ENCODE measurements around the gene BBS9.

Gene BBS9

GRCh38 chr7:33395340-33395739 lies 266.0 kb downstream of the BBS9 start:
- no peak overlapping the region for H3K4me3 Mint-ChIP-seq
- no peaks in the 10 kb centered on the region for H3K9me3 Mint-ChIP-seq
- no peaks in the 10 kb centered on the region for H3K4me1 Mint-ChIP-seq
- H3K27me3 Mint-ChIP-seq, result no peaks in the 10 kb centered on the region
- H3K27ac Mint-ChIP-seq, result no peak overlapping the region
- peaks cover 21% of the 10 kb centered on the region for H3K36me3 Mint-ChIP-seq

- peaks cover 17% of the 10 kb centered on the region for H3K36me3 Mint-ChIP-seq
- H3K27ac Mint-ChIP-seq, result no peak overlapping the region
- no peaks in the 10 kb centered on the region for H3K4me1 Mint-ChIP-seq
- no peak overlapping the region for H3K4me3 Mint-ChIP-seq
- no peaks in the 10 kb centered on the region for H3K27me3 Mint-ChIP-seq
- H3K9me3 Mint-ChIP-seq, result peaks cover 6% of the 10 kb centered on the region
Measured at GRCh38 chr7:33399528-33400213, 270.3 kb downstream of the BBS9 start.

GRCh38 chr7:33400214-33400538 lies 270.8 kb downstream of the BBS9 start:
- no peak overlapping the region for H3K4me3 Mint-ChIP-seq
- H3K27ac Mint-ChIP-seq, result no peak overlapping the region
- no peaks in the 10 kb centered on the region for H3K27me3 Mint-ChIP-seq
- H3K36me3 Mint-ChIP-seq, result peaks cover 17% of the 10 kb centered on the region
- peaks cover 6% of the 10 kb centered on the region for H3K9me3 Mint-ChIP-seq
- H3K4me1 Mint-ChIP-seq, result no peaks in the 10 kb centered on the region

- Mint-ChIP-seq H3K9me3 (peaks cover 9% of the 10 kb centered on the region), H3K4me3 (no peak overlapping the region), H3K4me1 (no peaks in the 10 kb centered on the region), H3K27me3 (no peaks in the 10 kb centered on the region), H3K27ac (no peak overlapping the region), H3K36me3 (peaks cover 33% of the 10 kb centered on the region)
Measured at GRCh38 chr7:33410266-33410665, 280.9 kb downstream of the BBS9 start.

- H3K4me1 Mint-ChIP-seq, result no peaks in the 10 kb centered on the region
- peaks cover 9% of the 10 kb centered on the region for H3K9me3 Mint-ChIP-seq
- H3K27me3 Mint-ChIP-seq, result no peaks in the 10 kb centered on the region
- no peak overlapping the region for H3K27ac Mint-ChIP-seq
- H3K36me3 Mint-ChIP-seq, result peaks cover 32% of the 10 kb centered on the region
- no peak overlapping the region for H3K4me3 Mint-ChIP-seq
Measured at GRCh38 chr7:33411020-33411419, 281.7 kb downstream of the BBS9 start.

GRCh38 chr7:33412331-33412730 lies 283.0 kb downstream of the BBS9 start:
- no peak overlapping the region for H3K4me3 Mint-ChIP-seq
- H3K27ac Mint-ChIP-seq, result no peak overlapping the region
- peaks cover 9% of the 10 kb centered on the region for H3K9me3 Mint-ChIP-seq
- peaks cover 23% of the 10 kb centered on the region for H3K36me3 Mint-ChIP-seq
- no peaks in the 10 kb centered on the region for H3K27me3 Mint-ChIP-seq
- H3K4me1 Mint-ChIP-seq, result no peaks in the 10 kb centered on the region

- Mint-ChIP-seq H3K27ac (no peak overlapping the region), H3K36me3 (peaks cover 3% of the 10 kb centered on the region), H3K9me3 (no peaks in the 10 kb centered on the region), H3K27me3 (no peaks in the 10 kb centered on the region), H3K4me1 (no peaks in the 10 kb centered on the region), H3K4me3 (no peak overlapping the region)
Measured at GRCh38 chr7:33418251-33418701, 288.9 kb downstream of the BBS9 start.

GRCh38 chr7:33420311-33420940 lies 291.1 kb downstream of the BBS9 start:
- peaks cover 1% of the 10 kb centered on the region for H3K36me3 Mint-ChIP-seq
- H3K9me3 Mint-ChIP-seq, result no peaks in the 10 kb centered on the region
- no peak overlapping the region for H3K27ac Mint-ChIP-seq
- no peaks in the 10 kb centered on the region for H3K4me1 Mint-ChIP-seq
- H3K4me3 Mint-ChIP-seq, result no peak overlapping the region
- H3K27me3 Mint-ChIP-seq, result no peaks in the 10 kb centered on the region

GRCh38 chr7:33421429-33421828 lies 292.1 kb downstream of the BBS9 start:
- Mint-ChIP-seq H3K36me3 (peaks cover 1% of the 10 kb centered on the region), H3K4me1 (no peaks in the 10 kb centered on the region), H3K27ac (no peak overlapping the region), H3K27me3 (no peaks in the 10 kb centered on the region), H3K9me3 (no peaks in the 10 kb centered on the region), H3K4me3 (no peak overlapping the region)

GRCh38 chr7:33422141-33422540 lies 292.8 kb downstream of the BBS9 start:
- Mint-ChIP-seq H3K4me3 (no peak overlapping the region), H3K27ac (no peak overlapping the region), H3K36me3 (peaks cover under 1% of the 10 kb centered on the region), H3K27me3 (no peaks in the 10 kb centered on the region), H3K4me1 (no peaks in the 10 kb centered on the region), H3K9me3 (no peaks in the 10 kb centered on the region)

GRCh38 chr7:33422825-33423645 lies 293.7 kb downstream of the BBS9 start:
- H3K36me3 Mint-ChIP-seq, result no peaks in the 10 kb centered on the region
- H3K4me3 Mint-ChIP-seq, result no peak overlapping the region
- H3K27me3 Mint-ChIP-seq, result no peaks in the 10 kb centered on the region
- no peak overlapping the region for H3K27ac Mint-ChIP-seq
- no peaks in the 10 kb centered on the region for H3K9me3 Mint-ChIP-seq
- no peaks in the 10 kb centered on the region for H3K4me1 Mint-ChIP-seq

GRCh38 chr7:33423646-33424020 lies 294.3 kb downstream of the BBS9 start:
- H3K27me3 Mint-ChIP-seq, result no peaks in the 10 kb centered on the region
- H3K9me3 Mint-ChIP-seq, result no peaks in the 10 kb centered on the region
- no peak overlapping the region for H3K27ac Mint-ChIP-seq
- no peaks in the 10 kb centered on the region for H3K36me3 Mint-ChIP-seq
- H3K4me1 Mint-ChIP-seq, result no peaks in the 10 kb centered on the region
- H3K4me3 Mint-ChIP-seq, result no peak overlapping the region

GRCh38 chr7:33425395-33425794 lies 296.0 kb downstream of the BBS9 start:
- Mint-ChIP-seq H3K36me3 (no peaks in the 10 kb centered on the region), H3K27ac (no peak overlapping the region), H3K27me3 (no peaks in the 10 kb centered on the region), H3K4me1 (no peaks in the 10 kb centered on the region), H3K9me3 (no peaks in the 10 kb centered on the region), H3K4me3 (no peak overlapping the region)

- Mint-ChIP-seq H3K4me3 (no peak overlapping the region), H3K36me3 (peaks cover 3% of the 10 kb centered on the region)
Measured at GRCh38 chr7:33425929-33426678, 296.7 kb downstream of the BBS9 start.

GRCh38 chr7:33428415-33428814 lies 299.1 kb downstream of the BBS9 start:
- Mint-ChIP-seq H3K27me3 (no peaks in the 10 kb centered on the region), H3K4me1 (no peaks in the 10 kb centered on the region), H3K36me3 (peaks cover 7% of the 10 kb centered on the region), H3K27ac (no peak overlapping the region), H3K9me3 (no peaks in the 10 kb centered on the region), H3K4me3 (no peak overlapping the region)

More at GRCh38 chr7:33425929-33426678, 296.7 kb downstream of the BBS9 start:
- Mint-ChIP-seq H3K27me3 (no peaks in the 10 kb centered on the region), H3K4me1 (no peaks in the 10 kb centered on the region), H3K27ac (no peak overlapping the region), H3K9me3 (no peaks in the 10 kb centered on the region)
